Measurements from ENCODE around the gene PRM3. TPM values are rescaled to one million over a fixed set of nuclear protein-coding genes. Genes with fewer than 3 reads are reported as not detected.

PRM3 gene
- total and polyA plus RNA-seq, 2 of the 8 experiments (the other 6 are each of a cell fraction or from before 2014, with no cell fraction given), result not detected

DNA sequence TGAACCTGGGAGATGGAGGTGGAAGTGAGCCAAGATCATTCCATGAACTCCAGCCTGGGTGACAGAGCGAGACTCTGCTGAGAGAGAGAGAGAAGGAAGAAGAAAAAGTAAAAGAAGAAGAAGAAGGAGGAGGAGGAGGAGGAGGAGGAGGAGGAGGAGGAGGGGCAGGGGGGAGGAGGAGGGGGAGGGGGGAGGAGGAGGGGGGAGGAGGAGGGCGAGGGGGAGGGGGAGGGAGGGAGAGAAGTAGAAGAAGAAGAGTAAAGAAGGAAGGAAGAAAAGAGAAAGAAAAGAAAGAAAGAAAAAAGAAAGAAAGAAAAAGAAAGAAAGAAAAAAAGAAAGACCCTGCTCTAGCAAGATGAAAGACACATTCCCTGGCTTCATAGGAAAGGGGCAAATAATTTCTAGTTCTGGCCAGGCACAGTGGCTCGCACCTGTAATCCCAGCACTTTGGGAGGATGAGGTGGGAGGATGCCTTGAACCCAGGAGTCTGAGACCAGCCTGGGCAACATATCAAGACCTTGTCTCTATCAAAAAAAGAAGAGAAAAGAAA, 41.1 kb downstream of the PRM3 start (continued):
- no peak for TF ChIP-seq BCL11A (IDR thresholded peaks at IDR 0.05; ENCODE audit: low read depth in 2 of 2, low read length in 2 of 2)
- TF ChIP-seq GABPA (IDR thresholded peaks at IDR 0.05; ENCODE audit: borderline replicate concordance, insufficient read depth, low read length), result no peak
- no peak for TF ChIP-seq KDM5A (IDR thresholded peaks at IDR 0.05; ENCODE audit: low read length)
- no peak for TF ChIP-seq CHD2 (IDR thresholded peaks at IDR 0.05; ENCODE audit: low read length)
- TF ChIP-seq POU5F1 (IDR thresholded peaks at IDR 0.05; ENCODE audit: low read depth, low read length), result no peak
- TF ChIP-seq CBX8 (IDR thresholded peaks at IDR 0.05; ENCODE audit: borderline replicate concordance, low read depth, low read length), result no peak
- TF ChIP-seq SAP30 (IDR thresholded peaks at IDR 0.05; ENCODE audit: insufficient read depth, insufficient replicate concordance, low read length), result no peak
- TF ChIP-seq EGR1 (IDR thresholded peaks at IDR 0.05; ENCODE audit: borderline replicate concordance, low read depth, low read length), result no peak
- TF ChIP-seq, protein P1, sequence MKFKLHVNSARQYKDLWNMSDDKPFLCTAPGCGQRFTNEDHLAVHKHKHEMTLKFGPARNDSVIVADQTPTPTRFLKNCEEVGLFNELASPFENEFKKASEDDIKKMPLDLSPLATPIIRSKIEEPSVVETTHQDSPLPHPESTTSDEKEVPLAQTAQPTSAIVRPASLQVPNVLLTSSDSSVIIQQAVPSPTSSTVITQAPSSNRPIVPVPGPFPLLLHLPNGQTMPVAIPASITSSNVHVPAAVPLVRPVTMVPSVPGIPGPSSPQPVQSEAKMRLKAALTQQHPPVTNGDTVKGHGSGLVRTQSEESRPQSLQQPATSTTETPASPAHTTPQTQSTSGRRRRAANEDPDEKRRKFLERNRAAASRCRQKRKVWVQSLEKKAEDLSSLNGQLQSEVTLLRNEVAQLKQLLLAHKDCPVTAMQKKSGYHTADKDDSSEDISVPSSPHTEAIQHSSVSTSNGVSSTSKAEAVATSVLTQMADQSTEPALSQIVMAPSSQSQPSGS (IDR thresholded peaks at IDR 0.05; ENCODE audit: low read length), result no peak
- no peak for TF ChIP-seq EZH2 (IDR thresholded peaks at IDR 0.05; ENCODE audit: low read depth, low read length, severe bottlenecking)
- no peak for TF ChIP-seq ASH2L (IDR thresholded peaks at IDR 0.05; ENCODE audit: low read length)
